ENCODE results near the gene ITSN1. TPM values are rescaled to one million over a fixed set of nuclear protein-coding genes. Genes with fewer than 3 reads are reported as not detected.
A peak's percentile ranks its signal among the peaks of the same experiment; 100 is the strongest.

ITSN1 gene
- total and polyA plus RNA-seq, 2 of the 13 experiments (the other 11 are each of a cell fraction or from before 2014, with no cell fraction given), result 26.1 to 33.8 TPM

- H3K27me3 ChIP-seq (ENCODE audit: control insufficient read depth in 1 of 2, insufficient read depth in 2 of 2, low read length in 2 of 2), result no peaks in the 10 kb centered on the region; a peak in 1 of 5 replicates
- H3K9me3 ChIP-seq (ENCODE audit: low read length), result no peaks in the 10 kb centered on the region
- FAIRE-seq (no peak), DNase-seq (ENCODE audit: low spot score) (no peak), ATAC-seq (no peak)
- BruUV-seq (replicated peaks), result no TSS peak
- ChIA-PET POLR2A (no interaction called here), CTCF (ENCODE audit: low intra/inter-chr PET ratio, low total read pairs) (no interaction called here)
- no peak overlapping the region for H3K9ac ChIP-seq (ENCODE audit: insufficient read depth, low read depth, low read length)
- H3K4me1 ChIP-seq (ENCODE audit: insufficient read depth, low read length), result peaks cover 50% of the 10 kb centered on the region
- TF ChIP-seq SOX13 (IDR thresholded peaks at IDR 0.05) (no peak), SOX13 (CRISPR knock-in tag; conservative IDR thresholded peaks at IDR 0.05 in 1 of 2, IDR thresholded peaks at IDR 0.05 in 1 of 2) (peak in 1 of 2 experiments; percentile 33; a peak in 1 of 4 replicates), ZKSCAN8 (CRISPR knock-in tag; IDR thresholded peaks at IDR 0.05; ENCODE audit: borderline replicate concordance) (no peak), HDAC1 (CRISPR knock-in tag; IDR thresholded peaks at IDR 0.05) (no peak), ZNF329 (CRISPR knock-in tag; IDR thresholded peaks at IDR 0.05; ENCODE audit: low read depth) (0 out of 2 replicates have a peak, but pooled peaks have one; percentile 66)
- TF ChIP-seq, protein P1, sequence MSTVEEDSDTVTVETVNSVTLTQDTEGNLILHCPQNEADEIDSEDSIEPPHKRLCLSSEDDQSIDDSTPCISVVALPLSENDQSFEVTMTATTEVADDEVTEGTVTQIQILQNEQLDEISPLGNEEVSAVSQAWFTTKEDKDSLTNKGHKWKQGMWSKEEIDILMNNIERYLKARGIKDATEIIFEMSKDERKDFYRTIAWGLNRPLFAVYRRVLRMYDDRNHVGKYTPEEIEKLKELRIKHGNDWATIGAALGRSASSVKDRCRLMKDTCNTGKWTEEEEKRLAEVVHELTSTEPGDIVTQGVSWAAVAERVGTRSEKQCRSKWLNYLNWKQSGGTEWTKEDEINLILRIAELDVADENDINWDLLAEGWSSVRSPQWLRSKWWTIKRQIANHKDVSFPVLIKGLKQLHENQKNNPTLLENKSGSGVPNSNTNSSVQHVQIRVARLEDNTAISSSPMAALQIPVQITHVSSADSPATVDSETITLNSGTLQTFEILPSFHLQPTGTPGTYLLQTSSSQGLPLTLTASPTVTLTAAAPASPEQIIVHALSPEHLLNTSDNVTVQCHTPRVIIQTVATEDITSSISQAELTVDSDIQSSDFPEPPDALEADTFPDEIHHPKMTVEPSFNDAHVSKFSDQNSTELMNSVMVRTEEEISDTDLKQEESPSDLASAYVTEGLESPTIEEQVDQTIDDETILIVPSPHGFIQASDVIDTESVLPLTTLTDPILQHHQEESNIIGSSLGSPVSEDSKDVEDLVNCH (CRISPR knock-in tag; IDR thresholded peaks at IDR 0.05), result no peak
- no peak overlapping the region for H3K4me3 ChIP-seq (replicated peaks in 1 of 3; ENCODE audit: insufficient read depth in 1 of 3, low read depth in 2 of 3, low read length in 3 of 3)
- H3K4me2 ChIP-seq (ENCODE audit: low read depth, low read length), result no peak overlapping the region
- intact Hi-C loops (cut with micrococcal nuclease; ENCODE audit: unreplicated experiment) (no loop called here), in situ Hi-C loops (cut with HindIII; ENCODE audit: extremely low pct_ligation_motif_present, low pct_unique_long_range_greater_than_20kb) (no loop called here)
- no peak overlapping the region for H3K27ac ChIP-seq (ENCODE audit: extremely low read length, insufficient read depth, low read length)
- 39% methylated on average over 4 of the region's 4 CpGs for WGBS (ENCODE audit: low lambda C conversion rate)
- H4K20me1 ChIP-seq (ENCODE audit: insufficient read depth, low read length), result no peaks in the 10 kb centered on the region
- no peak overlapping the region for H2AFZ ChIP-seq (ENCODE audit: low read length)
- H3K36me3 ChIP-seq (replicated peaks in 1 of 2; ENCODE audit: control insufficient read depth in 1 of 2, insufficient read depth in 2 of 2, low read length in 2 of 2), result peaks cover 0 to 13% of the 10 kb centered on the region in 2 experiments; a peak in 2 of 5 replicates
- peaks cover 23% of the 10 kb centered on the region for H3K79me2 ChIP-seq (ENCODE audit: insufficient read depth, low read length)
Observed at GRCh38 chr21:33917421-33917820, 275.1 kb downstream of the ITSN1 start.
